ENCODE measurements around the gene NPFF.

NPFF gene

DNA sequence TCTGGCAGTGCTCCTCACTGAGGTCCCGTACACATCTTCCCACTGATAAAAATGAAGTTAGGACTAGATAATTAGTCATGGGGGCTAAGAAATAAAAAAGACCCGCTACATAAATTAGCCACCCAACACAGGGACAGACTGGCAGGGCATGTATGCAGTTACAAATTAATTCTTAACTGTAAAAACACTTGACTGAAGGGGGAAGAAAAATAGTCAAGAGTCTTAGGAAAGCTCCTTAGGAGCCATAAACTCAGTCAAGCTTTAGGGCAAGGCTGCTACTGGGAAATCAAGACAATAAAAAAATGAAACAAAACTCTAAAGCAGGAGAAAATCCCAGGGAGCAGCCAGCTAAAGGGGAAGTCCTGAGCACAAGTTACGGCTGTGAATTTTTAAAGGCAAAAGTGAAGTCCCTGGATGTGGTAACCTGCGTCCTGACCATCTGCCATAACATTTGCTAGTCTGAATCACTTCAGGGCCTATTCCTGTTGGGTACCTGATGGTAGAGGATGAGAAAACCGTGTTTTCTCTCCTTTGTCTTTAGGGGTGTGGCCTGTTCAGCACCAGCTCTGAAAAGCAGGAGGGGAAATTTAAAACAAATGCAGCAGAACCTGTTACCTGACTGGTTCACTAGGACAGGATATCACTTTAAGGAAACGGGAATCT is 7.5 kb upstream of the NPFF start:
- no peak for DNase-seq (ENCODE audit: low read depth in 2 of 2)

DNA sequence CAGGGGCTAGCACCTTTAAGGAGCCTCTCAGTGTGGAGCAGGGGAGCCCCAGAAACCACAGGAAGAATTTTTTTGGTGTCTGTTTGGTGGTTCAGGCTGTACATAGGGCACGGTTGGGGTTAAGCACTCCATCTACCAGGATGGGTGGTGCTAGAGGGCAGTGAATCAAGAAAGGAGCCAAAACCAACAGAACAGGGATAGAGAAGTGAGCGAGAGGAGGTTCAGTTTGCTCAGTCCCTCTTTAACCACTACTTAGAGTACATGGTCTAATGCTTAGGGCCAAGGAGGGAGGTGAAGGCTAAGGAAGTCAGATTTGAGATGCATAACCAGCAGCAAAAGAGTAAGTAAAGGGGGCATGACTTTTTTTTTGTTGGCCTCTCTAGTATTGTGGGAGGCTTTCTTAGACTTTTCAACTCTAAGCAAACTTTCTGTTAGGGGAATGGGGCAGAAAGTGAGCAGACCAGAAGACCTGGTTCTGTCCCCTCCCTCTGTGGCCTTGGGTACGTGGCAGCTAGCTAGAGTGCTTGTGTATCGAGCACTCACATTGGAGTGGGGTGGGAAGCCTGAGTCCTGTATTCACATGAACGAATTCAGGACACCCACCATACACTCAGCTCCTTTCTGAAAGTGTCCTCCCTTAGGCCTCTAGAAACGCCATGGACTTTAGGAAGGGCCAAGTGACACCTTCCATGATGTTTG is 6.6 kb upstream of the NPFF start:
- no peak for DNase-seq (ENCODE audit: low read depth in 2 of 2)

DNA sequence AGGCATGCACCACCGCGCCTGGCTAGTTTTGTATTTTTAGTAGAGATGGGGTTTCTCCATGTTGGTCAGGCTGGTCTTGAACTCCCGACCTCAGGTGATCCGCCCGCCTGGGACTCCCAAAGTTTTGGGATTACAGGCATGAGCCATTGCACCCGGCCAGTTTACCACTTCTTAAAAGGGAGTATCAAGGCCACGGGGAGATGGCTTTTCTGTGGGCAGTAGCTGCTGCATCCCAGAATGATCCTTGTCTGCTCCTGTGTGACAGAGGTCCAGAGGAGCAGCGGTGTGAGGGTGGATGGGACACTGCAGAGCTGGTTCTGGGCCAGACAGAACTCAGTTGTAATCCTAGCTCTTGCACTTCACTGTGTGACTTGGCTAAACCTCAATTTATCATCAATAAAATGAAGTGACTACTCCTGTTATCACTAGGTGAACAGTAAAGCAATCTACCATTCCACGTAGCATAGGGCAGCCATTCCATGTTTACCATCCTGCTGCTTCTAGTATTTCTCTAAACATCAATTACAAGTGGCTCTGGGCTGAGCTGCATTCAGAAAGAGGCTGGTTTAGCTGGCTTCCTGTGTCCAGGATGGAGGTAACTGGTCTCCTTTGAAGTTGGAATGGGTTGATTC is 3.0 kb upstream of the NPFF start:
- DNase-seq (ENCODE audit: low read depth in 2 of 2) = no peak

DNA sequence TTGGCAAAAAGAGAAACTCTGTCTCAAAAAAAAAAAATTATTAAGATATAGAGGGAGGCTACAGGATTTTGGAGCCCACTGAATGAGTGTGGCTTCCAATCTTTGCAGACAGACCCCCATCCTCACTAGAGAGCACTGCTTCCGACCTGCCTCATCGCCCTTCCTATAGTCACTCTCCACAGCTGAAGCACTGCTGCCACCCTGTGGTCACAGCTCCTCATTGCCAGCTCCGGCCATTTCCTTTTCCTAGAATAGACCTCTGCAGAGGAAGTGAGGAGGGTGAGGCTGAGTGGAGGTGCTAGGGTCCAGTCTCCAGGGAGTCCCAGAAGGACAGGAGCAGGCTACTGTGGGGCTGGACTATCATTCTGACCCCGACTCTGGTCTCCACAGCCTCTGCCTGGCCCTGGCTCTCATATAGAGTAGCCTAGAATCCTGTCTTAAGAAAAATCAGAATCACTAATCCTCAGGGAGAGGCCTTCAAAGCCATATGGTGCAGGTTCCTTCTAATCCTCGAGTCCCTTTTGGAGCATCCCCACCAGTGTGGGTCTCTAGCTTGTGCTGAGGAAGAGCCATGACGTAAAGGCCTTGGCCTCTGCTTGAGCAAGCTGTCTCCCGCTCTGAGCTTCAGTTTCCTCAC is 1.4 kb upstream of the NPFF start:
- peak; percentile 63 to 66 for DNase-seq (ENCODE audit: low read depth in 2 of 2)

DNA sequence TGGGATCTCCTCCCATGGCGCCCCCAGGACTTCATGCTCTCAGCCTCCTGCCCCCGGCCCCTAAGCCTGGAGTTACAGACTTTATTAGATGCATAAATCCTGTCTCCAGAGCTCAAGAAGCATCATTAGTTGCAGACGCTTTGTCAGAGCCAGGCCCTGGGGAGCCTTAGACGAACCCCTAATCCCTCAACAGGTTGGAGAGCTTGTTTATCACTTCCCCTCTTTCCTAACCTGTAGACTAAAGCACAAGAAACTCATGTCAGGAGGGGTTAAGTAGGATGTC is 260 bp upstream of the NPFF start:
- DNase-seq (ENCODE audit: low read depth in 2 of 2) = no peak

DNA sequence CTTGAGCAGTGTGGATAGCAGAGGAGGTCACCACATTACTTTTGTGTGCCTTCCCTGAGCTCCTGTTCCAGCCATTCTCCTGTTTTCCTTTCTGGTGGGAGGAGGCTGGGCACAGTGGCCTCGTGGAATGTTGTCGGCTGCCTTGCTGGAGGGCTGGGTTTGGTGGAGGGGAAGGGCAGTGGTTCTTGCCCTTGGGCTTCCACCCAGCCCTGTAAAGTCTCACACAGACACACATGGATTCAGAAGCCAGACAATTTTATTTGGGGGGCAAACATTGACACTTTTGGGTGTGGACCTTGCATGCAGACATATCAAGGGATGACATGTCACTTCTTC is 866 bp downstream of the NPFF start:
- no peak for DNase-seq (ENCODE audit: low read depth in 2 of 2)

DNA sequence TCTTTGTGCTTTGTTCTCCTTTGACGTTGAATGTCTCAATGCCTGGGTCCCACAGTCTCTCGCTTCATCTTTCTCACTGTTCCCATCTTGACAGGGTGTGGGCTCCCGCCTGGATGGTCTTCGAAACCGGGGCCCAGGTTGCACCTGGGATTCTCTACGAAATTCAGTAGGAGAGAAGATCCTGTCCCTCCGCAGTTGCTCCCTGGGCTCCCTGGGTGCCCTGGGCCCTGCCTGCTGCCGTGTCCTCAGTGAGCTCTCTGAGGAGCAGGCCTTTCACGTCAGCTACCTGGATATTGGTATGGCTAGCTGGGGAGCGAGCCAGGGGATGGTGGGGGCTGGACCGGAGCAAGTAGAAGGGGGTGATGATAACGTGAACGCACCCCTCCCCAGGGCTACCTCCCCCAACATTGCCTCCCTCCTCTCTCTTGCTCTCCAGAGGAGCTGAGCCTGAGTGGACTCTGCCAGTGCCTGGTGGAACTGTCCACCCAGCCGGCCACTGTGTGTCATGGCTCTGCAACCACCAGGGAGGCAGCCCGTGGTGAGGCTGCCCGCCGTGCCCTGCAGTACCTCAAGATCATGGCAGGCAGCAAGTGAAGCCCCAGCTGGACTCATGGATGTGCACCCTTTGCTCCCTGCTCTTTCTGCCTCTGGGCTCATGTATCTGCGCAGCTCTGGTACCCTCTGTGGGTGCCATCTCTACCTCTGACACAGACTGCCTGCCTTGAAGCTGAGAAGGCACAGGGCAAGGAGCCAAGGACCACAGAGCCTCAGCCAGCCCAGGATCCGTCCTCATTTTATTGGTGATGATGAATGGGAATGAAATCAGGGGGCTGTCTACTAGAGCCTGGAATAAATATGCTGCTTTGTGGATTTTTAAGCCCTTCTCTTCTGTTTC is 1.5 kb downstream of the NPFF start:
- DNase-seq (ENCODE audit: low read depth in 2 of 2) = no peak

DNA sequence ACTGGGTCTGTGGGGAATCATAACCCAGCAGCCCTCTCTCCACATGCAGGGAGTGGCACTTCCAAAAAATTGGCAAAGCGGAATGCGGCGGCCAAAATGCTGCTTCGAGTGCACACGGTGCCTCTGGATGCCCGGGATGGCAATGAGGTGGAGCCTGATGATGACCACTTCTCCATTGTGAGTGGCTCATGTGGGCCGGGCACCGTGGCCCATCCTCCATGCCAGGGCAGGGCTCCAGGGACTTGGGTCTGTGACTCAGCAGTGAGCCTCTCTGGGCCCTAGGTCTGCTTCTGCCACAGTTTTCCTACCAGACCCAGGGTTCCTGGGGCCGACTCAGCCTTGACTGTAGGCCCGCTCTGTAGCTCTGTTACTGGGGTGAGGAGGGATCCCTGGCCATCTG is 2.2 kb downstream of the NPFF start:
- DNase-seq (ENCODE audit: low read depth in 2 of 2) = no peak

DNA sequence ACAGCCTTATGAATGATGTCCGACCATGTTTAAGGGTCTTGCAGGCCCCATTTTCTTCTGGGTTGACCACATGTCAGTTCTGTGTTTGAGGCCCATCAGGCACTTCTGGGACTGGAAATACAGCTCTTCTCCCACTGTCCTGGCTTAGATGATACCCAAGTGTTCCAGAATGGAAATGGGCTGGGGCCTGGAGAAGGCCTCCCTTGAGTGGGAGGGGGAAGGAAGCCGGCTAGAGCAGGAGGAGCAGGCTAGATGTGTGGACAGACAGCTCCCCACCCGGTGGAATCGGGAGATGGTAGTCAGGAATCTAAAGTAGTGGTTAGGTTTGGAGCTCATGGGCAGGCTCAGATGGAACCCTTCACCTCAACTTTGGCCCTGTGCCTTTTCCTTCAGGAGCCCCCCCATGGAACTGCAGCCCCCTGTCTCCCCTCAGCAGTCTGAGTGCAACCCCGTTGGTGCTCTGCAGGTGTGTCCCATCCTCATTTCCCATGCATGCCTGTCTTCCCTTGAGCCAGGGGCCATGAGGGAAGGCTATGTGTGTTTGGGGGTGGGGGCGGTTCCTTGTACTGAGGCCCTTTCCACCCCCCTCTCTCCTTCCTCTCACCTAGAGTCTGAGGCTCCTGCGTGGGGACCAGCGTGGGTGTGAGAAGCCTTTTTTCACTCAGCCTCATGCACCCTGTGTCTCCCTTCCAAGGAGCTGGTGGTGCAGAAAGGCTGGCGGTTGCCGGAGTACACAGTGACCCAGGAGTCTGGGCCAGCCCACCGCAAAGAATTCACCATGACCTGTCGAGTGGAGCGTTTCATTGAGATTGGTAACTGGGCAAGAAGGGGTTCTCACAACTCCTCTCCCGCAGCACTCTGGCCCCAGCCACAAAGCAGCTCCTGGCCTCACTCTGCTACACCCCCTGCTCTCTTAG is 3.0 kb downstream of the NPFF start:
- no peak for DNase-seq (ENCODE audit: low read depth in 2 of 2)

DNA sequence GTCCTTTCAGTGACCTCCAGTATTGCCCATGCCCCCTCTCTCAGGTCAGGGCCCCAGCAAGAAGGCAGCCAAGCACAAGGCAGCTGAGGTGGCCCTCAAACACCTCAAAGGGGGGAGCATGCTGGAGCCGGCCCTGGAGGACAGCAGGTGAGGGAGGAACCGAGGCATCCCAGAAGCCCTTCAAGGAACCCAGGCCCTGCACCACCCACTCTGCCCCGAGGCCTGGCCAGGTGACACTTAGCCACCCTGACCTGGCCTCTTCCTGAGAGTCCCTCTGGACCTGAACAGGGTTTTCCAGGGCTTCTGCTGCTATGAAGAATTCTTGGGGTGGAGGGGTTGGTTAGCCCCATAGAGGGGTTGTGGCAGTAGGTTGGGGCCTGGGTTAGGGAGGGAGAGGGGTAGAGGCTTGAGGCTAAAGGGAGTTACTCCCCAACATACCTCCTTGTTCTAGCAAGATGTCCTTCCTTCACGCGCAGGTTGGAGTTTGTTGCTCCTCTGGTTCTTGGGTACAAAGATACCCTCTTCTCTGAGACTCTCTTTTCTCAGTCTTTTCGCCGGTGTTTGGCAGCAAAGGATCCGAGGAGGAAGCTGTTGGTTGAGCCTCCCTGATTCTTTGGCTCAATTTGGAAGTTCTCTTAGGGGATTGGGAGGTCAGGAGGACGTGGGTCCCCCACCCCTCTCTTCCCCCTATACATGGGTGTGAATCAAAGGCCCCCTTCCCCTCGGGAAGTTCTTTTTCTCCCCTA is 4.1 kb downstream of the NPFF start:
- no peak for DNase-seq (ENCODE audit: low read depth in 2 of 2)

DNA sequence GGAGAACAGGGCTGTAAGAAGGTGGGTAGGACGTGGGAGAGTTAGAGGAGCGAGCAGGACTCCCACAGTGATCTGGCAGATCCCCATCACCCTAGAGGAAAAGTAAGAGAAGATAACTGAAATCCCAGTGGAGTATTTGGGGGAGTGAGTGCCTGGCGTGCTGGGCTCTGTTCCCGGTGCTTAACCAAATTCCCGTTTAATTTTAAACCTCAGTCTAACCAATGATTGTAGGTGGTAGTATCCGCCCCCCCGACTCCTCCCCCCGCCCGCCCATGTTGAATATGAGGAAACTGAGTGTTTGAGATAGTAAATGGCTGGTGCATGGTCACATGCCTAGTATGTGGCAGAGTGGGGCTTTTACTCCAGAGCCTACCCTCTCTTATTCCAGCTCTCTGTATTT is 5.0 kb downstream of the NPFF start:
- no peak for DNase-seq (ENCODE audit: low read depth in 2 of 2)

DNA sequence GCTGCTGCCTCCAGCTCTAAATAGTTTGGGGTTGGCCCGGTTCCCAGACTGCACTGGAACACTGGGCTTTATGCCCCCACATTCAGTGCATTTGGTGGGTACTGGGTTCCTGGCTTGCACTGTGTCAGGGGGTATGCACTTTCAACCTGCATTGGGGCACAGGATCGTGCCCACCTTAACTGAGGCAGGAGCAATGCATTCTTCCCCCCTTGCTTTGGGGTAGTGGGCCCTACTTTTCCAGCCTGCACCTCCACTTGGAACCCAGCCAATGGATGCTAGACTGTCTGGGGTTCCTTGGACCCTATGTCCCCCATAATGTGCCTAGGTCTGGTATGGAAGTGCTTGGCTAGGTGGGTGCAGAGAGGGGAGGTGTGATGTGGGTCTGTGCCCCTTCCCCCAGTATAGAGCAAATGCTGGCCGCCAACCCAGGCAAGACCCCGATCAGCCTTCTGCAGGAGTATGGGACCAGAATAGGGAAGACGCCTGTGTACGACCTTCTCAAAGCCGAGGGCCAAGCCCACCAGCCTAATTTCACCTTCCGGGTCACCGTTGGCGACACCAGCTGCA is 5.6 kb downstream of the NPFF start:
- no peak for DNase-seq (ENCODE audit: low read depth in 2 of 2)

DNA sequence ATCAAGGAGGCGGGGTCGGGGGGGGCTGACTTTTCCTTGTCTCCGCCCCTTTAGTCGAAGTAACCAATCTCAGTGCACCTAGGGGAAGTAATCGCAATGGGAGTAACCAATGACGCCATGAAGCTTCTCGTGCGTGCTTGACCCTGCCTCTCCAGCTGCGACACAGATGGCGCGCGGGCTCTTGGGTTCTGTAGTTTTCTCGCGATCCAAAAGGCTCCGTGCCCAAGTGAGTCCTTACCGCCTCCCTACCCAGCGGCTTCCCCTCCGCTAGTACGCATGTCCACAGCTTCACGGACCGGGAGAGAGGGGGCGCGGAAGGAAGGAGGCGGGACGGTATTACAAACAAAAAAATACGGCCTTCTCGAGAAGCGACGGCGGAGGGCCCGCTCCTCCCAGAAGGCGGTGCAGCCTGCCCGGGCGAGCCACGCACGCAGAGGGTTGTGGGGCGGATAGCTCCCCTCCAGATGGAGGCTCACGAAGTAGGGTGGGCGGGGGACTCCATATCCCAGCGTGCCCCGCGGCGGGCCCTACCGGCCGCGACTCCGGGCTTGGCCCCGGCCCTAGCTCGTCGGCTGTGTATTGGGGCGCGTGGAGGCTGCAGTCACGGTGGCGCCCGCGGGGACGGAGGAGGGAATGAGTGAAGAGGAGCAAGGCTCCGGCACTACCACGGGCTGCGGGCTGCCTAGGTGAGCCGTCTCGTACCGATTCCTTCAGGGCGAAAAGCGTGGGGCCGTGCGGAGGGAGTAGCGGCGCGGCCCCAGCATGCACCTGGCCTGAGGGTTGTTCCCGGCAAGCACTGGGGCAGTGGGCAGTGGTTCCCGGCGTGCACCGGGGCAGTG is 6.3 kb downstream of the NPFF start, which contains the start of gene TARBP2:
TARBP2 (plus strand) TSS at position 508 of the 839 bp plus-strand sequence; CDS start at position 634, 126 bp downstream.
- peak; percentile 96 for DNase-seq (ENCODE audit: low read depth in 2 of 2)

DNA sequence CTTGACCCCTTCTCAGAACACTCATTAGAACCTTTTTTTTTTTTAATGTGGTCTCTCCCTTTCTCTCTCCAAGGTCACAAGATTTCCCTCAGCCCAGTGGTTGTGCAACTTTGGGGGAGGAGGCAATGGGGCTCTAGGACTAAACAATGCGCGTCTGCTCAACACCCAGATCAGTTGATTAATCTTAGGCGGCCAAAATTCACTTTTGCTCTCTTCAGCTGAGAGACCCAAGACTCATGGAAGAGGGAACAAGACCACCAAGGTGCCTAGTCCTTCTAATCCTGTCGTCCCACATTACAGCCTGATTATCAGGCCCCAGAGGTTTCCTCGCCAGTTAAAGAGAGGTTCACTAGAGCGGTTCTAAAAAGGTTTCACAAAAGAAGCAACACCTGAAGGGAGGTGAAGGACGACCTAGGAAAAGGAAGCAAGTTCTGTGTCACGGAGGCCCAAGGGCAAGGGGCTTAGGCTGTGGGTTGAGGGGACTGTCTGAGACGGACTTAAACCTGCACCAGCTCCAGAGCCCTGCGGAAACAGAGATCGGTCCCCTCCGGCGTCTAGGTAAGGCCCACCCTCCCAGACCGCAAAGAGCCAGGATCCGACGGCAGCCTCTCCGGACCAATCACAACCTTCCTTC is 7.0 kb downstream of the NPFF start:
- DNase-seq (ENCODE audit: low read depth in 2 of 2) = no peak

DNA sequence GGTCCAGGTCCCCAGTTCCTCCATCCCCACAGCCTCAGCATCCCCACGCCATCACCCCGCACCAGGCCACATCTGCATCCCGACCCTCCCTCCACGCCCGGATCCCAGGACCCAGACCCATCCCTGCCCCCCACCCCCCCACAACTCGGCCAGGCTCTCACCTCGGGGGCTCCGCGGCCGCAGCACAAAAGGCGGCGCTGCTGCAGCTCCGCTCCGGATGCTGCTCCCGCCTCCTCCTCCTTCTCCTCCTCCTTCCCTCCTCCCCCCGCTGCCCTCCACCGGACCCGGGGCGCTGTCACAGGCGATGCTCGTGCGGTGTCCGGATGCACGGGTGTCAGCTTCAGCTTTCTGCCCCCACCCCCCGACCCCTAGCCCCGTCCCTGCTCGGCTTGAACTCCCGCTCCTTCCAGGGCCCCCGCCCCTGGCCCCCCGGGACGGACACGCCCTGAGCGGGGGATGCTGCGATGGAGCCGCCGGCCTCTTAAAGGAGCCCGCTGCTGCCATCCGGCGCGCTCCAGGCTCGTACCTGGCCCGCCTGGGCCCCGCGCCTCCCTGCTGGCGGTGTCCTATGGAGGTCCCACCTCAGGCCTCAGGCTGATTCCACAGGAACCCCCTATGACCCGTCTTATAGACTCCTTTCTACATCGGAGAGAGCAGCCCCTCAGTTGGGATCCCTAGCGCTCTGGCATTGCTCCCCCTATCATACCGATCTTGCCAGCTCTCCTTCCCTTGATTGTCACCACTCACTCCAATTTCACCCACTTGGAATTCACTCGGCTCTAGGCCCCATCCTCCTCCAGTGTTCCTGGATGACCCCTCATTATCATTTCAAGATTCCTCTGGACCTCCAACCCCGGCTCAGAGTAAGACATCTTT is 7.8 kb downstream of the NPFF start, which contains the start of gene MAP3K12:
MAP3K12 (minus strand) TSS at position 193 of the 876 bp plus-strand sequence. CDS start 12,067 bp downstream, outside the sequence.
- peak; percentile 21 to 26 for DNase-seq (ENCODE audit: low read depth in 2 of 2)

DNA sequence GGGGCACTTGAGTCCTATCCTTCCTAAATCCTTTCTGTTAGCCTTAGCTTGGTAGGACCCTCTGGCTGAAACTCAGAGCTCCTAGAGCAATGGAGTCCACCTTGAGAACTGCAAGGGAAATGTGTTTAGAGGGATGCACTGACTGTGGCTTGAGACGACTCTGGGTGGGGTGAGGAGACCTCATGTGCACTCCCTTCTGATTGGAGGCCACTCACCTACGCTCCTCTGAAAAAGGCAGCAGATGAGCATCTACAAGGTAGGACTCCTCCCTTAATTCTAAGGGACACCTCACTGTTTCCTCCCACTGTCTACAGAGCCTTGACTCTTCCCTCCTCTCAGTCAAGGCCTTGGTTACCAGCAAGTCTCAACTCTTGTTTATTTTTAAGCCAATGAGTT is 9.1 kb downstream of the NPFF start:
- DNase-seq (ENCODE audit: low read depth in 2 of 2) = no peak

DNA sequence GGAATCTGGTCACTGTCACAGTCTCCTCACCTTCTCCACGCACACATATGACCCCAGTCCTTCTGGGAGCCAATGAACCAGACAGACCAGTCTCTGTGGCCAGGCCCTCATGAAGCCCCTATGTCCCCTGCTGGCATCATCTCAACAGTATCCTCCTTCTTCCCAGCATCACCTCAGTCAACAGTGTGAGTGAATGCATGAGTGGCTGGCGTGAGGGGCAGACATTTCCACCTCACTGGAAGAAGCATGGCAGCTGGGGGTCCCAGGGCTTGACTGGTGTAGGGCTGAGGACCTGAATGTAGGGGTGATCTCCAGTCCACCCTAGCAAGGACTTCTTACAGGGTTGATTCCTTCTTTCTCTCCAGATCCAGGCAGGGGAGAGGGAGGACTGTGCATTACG is 9.8 kb downstream of the NPFF start:
- DNase-seq (ENCODE audit: low read depth in 2 of 2) = no peak

DNA sequence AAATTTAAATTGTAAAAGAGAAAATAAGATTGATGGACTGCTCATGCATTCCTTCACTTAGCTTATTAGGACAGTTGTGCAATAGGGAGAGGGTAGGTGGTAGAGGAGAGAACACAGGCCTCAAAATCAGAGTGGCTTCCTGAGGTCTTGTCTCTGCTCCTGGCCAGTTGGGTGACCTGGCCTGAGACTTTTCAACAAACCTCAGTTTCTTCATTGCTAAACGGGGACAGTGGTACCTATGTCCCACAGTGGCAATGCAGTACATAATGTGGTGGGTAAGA is 10.6 kb downstream of the NPFF start:
- DNase-seq (ENCODE audit: low read depth in 2 of 2) = no peak
